Sigmoid colon (tissue), 4 donors: ENCODE measurements around the gene GPR89A.
"Not testable (repeated sequence)": the region's sequence is repeated elsewhere in the genome, so short reads cannot be mapped to it uniquely, and the experiment has no call there.

ENCODE experiments used
- CTCF ChIP-seq, 4 experiments: fragments of 450-650 bp in 3 of 4; fragments of 200-600 bp in 1 of 4; IDR thresholded peaks; one replicate each; pipeline ENCODE4 v1.5.1; 2016 to 2019; ENCODE audit warnings: antibody characterized with exemption in 4 of 4, mild to moderate bottlenecking in 3 of 4, moderate library complexity in 2 of 4
- POLR2AphosphoS5 ChIP-seq, 4 donors: sonication (generic); formaldehyde crosslinking; IDR thresholded peaks; one replicate each; pipeline ENCODE4 v1.6.1; 2017; ENCODE audit warnings: antibody characterized with exemption in 4 of 4

GRCh38 chr1:145673217-145673616 is 65.4 kb downstream of the GPR89A start:
- not testable (repeated sequence) for TF ChIP-seq POLR2AphosphoS5, CTCF (IDR thresholded peaks at IDR 0.05)
